Panc1 (cell line): ENCODE results near the gene TNIK.

Experiments
- TF ChIP-seq, protein P1 (sequence below): fragments of 450-650 bp; IDR thresholded peaks from 2 replicates; pipeline ENCODE4 v1.5.1; 2017; ENCODE audit warnings: mild to moderate bottlenecking
- TF ChIP-seq, protein P2 (sequence below), 2 experiments: IDR thresholded peaks; 2 replicates each; pipeline ENCODE4 v1.6.1; 2011 to 2012; ENCODE audit warnings: low read depth in 2 of 2, control low read depth in 1 of 2, low read length in 1 of 2, mild to moderate bottlenecking in 1 of 2, moderate library complexity in 1 of 2; ENCODE audit not compliant: insufficient read depth in 1 of 2

DNA sequence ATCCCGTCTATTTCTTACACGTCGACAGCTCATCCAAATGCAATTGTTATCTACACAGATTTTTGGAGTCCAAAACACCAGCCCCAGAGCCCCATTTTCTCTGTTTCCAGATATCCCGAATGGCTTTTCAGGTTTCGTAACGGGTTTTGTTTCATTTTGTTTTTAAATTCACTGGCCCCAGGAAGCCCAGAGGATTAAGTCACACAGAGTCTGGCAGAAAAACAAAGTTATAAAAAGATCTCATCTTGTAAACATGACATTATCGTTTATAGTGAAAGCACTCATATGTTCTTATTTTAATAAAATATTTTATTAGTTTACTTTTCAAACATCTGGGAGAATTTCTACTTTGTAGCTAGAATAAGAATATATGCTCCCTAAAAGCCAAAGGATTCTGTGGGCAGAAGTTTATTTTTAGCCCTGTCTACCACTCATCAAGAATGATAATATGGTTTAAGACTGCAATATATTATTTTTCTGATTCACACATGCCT is 284.4 kb downstream of the TNIK start:
- TF ChIP-seq, protein P1, sequence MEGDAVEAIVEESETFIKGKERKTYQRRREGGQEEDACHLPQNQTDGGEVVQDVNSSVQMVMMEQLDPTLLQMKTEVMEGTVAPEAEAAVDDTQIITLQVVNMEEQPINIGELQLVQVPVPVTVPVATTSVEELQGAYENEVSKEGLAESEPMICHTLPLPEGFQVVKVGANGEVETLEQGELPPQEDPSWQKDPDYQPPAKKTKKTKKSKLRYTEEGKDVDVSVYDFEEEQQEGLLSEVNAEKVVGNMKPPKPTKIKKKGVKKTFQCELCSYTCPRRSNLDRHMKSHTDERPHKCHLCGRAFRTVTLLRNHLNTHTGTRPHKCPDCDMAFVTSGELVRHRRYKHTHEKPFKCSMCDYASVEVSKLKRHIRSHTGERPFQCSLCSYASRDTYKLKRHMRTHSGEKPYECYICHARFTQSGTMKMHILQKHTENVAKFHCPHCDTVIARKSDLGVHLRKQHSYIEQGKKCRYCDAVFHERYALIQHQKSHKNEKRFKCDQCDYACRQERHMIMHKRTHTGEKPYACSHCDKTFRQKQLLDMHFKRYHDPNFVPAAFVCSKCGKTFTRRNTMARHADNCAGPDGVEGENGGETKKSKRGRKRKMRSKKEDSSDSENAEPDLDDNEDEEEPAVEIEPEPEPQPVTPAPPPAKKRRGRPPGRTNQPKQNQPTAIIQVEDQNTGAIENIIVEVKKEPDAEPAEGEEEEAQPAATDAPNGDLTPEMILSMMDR = no peak
- TF ChIP-seq, protein P2, sequence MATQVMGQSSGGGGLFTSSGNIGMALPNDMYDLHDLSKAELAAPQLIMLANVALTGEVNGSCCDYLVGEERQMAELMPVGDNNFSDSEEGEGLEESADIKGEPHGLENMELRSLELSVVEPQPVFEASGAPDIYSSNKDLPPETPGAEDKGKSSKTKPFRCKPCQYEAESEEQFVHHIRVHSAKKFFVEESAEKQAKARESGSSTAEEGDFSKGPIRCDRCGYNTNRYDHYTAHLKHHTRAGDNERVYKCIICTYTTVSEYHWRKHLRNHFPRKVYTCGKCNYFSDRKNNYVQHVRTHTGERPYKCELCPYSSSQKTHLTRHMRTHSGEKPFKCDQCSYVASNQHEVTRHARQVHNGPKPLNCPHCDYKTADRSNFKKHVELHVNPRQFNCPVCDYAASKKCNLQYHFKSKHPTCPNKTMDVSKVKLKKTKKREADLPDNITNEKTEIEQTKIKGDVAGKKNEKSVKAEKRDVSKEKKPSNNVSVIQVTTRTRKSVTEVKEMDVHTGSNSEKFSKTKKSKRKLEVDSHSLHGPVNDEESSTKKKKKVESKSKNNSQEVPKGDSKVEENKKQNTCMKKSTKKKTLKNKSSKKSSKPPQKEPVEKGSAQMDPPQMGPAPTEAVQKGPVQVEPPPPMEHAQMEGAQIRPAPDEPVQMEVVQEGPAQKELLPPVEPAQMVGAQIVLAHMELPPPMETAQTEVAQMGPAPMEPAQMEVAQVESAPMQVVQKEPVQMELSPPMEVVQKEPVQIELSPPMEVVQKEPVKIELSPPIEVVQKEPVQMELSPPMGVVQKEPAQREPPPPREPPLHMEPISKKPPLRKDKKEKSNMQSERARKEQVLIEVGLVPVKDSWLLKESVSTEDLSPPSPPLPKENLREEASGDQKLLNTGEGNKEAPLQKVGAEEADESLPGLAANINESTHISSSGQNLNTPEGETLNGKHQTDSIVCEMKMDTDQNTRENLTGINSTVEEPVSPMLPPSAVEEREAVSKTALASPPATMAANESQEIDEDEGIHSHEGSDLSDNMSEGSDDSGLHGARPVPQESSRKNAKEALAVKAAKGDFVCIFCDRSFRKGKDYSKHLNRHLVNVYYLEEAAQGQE (IDR thresholded peaks at IDR 0.05; ENCODE audit: insufficient read depth in 1 of 2, low read depth in 2 of 2, low read length in 1 of 2) = no peak
